Non-pigmented ciliary epithelial cell (primary cell): ENCODE measurements around the gene TRIM7.
"Not testable (repeated sequence)": the region's sequence is repeated elsewhere in the genome, so short reads cannot be mapped to it uniquely, and the experiment has no call there.

ENCODE experiments used
- DNase-seq: peaks from one replicate; pipeline ENCODE4 v3.0.0-alpha.2; 2010; ENCODE audit warnings: low read depth

The TRIM7 gene

DNA sequence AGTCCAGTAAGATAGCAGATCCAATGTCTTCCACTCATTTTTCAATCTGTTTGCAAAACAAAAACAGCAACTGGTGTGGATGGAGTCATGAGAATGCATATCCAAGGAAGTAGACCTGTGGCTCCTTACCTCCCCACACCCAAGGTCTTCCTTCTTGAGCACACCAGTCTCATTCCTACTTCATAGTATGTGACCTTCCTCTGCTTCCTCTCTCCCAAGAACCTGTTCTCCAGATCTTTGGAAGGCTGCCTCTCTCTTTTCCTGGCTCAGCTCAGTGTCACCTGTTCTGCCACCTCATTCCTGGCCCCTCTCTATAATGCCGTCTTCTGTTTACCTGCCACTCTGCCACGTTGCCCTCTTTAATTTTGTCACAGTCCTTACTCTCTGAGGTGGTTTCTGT, 7.9 kb upstream of the TRIM7 start:
- DNase-seq = no peak

GRCh38 chr5:181212080-181212479, 7.1 kb upstream of the TRIM7 start:
- DNase-seq = no peak

DNA sequence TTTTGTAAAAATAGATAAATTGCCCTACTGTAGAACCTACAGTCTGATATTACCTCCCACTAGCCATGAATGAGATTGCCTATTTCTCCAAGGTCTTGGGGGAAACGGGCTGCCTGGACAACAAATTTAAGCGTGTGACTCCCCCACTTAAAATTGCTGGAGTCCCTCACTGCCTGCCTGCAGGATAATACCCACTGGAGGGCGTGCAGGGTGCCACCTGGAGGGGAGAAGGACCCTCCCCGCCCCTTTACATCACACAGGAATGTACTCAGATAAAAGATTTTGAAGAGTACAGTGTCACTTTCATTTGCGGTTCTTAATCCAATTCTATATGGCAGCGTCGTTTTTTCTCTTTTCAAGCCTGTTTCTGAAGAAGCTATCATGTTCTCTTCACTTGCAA, 6.2 kb upstream of the TRIM7 start:
- no peak for DNase-seq

DNA sequence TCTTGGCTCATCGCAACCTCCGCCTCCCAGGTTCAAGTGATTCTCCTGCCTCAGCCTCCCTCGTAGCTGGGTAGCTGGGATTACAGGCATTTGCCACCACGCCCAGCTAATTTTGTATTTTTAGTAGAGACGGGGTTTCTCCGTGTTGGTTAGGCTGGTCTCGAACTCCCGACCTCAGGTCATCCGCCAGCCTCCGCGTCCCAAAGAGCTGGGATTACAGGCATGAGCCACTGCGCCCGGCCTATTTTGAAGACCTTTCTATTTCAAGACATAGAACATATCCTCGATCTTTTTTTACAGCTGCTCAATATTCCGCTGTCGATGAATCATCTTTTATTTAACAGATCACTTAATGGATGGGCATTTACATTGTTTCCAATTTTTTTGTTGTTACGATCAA, 5.7 kb upstream of the TRIM7 start:
- DNase-seq = not testable (repeated sequence)

GRCh38 chr5:181210148-181210547, 5.2 kb upstream of the TRIM7 start:
- DNase-seq = not testable (repeated sequence)

- DNase-seq = not testable (repeated sequence)
Measured at GRCh38 chr5:181209006-181209405, 4.0 kb upstream of the TRIM7 start.

GRCh38 chr5:181207960-181208253, 2.9 kb upstream of the TRIM7 start:
- DNase-seq = no peak

DNA sequence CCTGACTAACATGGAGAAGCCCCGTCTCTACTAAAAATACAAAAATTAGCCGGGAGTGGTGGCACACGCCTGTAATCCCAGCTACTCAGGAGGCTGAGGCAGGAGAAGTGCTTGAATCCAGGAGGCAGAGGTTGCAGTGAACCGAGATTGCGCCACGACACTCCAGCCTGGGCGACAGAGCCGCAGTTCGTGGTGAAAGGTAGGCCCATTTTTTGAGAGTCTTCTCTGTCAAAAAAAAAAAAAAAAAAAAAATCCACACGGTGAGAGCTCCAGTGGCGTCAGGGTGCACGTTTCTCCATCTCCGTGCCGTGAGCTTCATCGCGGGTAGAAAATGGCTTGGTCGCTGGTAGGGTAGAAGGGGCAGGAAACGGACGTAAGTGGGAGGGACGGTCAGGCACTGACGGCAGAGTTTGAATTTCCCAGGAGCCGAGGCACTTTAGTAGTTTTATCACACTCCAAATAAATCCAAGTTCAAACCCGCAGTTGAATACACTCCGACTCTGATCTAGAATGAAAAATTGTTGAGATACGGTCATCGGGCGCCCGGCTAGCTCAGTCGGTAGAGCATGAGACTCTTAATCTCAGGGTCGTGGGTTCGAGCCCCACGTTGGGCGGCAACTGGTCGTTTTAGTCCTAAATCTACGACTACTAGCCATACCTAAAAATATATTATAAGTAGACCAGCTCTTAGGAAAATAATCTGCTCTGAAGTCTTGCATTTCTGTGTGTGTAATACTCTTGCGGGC, 2.4 kb upstream of the TRIM7 start:
- no peak for DNase-seq

DNA sequence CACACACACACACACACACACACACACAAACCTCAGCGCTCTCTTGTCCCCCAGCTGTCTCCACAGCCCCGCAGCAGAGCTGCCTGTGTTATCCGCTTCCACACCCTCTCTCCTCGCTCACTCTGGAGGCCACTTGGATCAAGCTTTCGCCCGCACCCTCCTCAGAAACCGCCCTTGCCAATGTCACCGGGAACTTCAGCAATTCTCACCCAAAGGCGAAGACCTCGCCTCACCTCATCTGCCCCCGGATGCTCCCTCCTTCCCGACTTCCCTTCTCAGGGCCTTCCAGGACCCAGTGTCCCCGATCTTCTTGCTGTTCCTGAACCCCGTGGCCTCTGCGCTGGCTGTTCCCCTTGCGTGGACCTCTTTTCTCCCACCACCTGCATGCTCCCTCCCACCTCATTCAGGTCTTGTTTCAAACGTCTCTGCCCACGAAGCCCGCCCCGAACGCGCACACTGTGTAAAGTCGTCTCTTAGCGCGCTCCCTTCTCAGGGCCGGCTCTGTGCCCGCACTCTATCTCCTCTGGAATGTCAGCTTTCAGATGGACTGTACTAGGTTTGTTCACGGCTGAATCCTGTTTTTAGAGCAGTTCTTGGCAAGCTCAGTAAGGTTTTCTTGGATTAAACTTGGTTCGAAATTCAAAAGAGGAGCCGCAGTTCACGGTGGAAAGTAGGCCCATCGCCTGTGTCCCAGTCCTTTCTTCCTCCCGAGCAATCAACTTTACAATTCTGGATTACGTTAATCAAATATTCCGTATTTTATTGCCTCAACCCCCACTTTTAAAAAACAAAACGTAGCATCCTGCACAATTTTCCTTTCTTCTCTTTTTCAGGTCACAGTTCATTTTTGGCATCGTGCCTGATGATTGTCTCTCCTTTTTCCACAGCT, 1.0 kb upstream of the TRIM7 start:
- no peak for DNase-seq

- DNase-seq = no peak
Measured at GRCh38 chr5:181204113-181204825, 727 bp downstream of the TRIM7 start.

- no peak for DNase-seq
Measured at GRCh38 chr5:181203777-181204112, 1.3 kb downstream of the TRIM7 start.

GRCh38 chr5:181203093-181203711, 1.8 kb downstream of the TRIM7 start:
- no peak for DNase-seq

- DNase-seq = no peak
Measured at GRCh38 chr5:181200816-181201215, 4.2 kb downstream of the TRIM7 start.

DNA sequence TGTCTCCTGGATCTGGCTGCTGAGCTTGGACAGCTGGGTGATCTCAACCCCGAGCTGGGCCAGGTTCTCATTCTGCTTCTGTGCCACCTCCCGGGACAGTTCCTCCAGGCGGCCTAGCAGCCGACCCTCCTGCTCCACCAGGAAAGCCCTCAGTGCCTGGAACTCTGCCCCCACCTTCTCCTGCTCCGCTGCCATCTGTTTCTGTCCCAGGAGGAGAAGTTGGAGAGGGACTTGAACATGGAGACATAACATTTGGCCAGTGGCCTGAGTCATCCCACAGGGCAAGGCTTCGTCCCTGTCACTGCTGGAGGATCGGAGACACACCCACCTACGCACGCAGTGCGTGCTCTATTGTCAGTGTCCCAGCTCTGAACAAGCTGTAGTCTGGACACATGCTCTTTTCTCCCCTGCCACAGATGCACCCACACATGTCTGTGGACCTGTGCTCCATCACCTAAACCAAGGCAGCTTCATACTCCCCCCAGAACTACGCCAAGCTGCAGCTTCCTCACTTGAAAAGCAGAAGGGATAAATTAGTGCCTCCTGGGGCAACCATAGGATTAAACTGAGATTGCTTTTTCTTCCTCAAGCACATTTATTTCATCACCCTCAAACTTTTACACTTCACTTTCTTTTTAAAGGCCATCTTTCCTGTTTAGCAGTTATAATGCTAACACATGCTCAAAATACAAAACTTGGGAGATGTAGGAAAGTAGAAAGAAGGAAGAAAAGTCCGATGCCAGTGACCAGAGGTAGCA, 4.9 kb downstream of the TRIM7 start:
- DNase-seq = no peak

- DNase-seq = no peak
Measured at GRCh38 chr5:181198905-181199519, 6.0 kb downstream of the TRIM7 start.

DNA sequence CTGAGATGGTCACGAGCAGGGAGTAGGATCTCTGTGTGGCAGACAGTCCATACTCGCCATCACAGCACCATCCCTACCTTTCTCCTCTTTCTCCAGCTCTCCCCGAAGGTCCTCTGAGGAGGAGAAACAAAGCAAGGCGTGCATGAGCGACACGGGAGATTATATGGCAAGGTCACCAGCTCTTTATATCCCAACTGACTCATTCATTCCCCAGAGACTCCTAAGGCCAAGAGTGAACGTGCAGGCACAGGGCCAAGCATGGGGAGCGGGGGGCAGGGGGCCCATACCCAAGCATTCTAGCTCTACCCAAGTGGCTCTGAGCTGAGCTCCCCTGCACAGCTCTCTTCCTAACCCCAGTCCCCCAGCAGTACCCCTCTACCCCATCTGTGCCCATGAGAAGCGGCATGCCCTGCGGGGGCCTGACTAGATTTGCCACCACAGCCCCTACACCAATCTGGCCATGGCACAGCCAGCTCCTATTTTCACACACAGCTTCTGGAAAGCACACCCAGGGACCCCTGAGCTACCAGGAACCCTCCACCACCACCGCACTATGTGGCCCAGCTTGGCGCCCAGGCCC, 6.8 kb downstream of the TRIM7 start:
- no peak for DNase-seq

DNA sequence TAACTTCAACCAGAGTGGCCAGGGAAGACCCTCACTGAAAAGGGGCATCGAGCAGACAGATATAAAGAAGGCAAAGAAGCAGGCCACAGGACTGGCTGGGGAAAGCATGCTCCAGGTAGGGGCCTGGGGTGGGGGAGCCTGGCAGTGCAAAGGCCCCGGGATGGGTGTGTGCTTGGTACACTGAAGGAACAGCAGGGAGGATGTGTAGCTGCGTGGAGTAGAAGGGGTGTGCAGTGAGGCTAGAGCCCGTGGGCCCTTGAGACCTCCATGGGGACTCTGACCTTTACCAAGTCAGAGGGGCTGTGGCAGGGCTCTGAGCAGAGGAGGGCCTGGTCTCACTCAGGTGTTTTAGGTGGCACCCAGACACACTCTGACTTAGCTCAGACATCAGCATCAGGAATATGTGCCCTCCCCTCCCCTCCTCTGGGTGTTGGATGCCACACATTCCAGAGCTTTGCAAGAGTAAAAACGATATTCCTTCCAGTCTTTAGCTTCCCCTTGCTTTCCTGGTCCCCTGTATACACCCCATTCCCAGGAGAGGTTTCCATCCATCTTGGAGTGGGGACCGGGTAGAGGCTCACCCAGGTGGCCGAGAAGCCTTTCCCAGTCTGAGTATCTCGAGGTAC, 7.6 kb downstream of the TRIM7 start:
- DNase-seq = no peak

- no peak for DNase-seq
Measured at GRCh38 chr5:181195249-181195761, 9.7 kb downstream of the TRIM7 start.

DNA sequence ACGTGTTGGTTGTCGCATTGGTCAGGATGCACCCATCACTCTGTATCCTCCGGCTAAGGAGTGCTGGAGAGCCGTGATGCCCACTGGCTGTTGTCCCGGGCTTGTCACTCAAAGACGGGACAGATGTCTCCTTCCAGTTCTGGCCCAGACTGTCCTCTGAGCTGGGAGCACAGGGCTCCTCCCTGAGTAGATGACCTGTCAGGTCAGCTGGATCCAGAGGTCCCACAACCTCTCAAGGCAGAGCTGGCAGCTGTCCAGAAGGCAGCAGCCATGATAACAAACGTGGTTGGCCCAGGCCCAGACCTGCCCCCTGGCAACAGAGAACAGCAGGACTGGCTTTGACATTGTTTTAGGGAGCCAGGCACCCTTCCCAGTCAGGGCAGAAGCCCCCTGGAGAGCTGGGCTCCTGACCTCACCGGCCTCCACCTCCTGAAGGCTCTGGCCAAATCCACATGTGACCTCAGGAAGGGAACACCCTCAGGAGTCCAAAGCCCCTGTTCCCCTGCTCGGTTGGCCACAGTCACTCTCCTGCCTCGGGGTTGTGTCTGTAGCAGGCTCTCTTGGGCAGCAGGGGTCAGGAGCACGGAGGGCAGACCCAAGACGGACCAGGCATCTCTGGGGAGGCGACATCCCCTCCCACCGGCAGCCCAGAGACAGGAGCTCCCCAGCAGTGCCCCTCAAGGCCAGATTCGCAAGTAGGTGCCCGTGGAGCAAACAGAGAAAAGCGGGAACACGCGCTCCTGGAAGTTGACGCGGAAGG, 10.3 kb downstream of the TRIM7 start:
- DNase-seq = no peak

- DNase-seq = no peak
Measured at GRCh38 chr5:181193656-181194055, 11.3 kb downstream of the TRIM7 start.
